ENCODE results near the gene SYT2.

- TF ChIP-seq POLR2A (IDR thresholded peaks at IDR 0.05) (no peak), CTCF (IDR thresholded peaks at IDR 0.05) (no peak)
Measured at GRCh38 chr1:202564958-202565495, 145.2 kb downstream of the SYT2 start.
